Islet precursor cell (in vitro differentiated cells): Measurements from ENCODE around the gene CYTH3.

Experiments used
- DNase-seq: peaks from one replicate; pipeline ENCODE4 v3.0.0-alpha.2; 2018

Gene CYTH3

DNA sequence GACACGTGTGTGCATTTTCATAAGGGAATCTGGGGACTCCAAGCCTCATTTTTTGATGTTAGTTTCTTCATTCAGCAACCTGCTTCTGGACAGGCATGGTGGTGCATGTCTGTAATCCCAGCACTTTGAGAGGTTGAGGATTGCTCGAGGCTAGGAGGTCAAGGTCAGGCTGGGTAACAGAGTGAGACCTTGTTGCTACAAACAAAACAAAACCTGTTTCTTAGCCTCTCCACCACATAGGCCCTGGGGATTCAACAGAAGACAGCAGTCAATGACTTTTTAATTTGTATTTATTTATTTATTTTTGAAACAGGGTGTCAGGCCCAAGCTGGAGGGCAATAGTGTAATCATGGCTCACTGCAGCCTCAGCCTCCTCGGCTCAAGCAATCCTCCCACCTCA is 6.9 kb upstream of the CYTH3 start:
- DNase-seq = peak; percentile 46

GRCh38 chr7:6278749-6279310 is 6.4 kb upstream of the CYTH3 start:
- DNase-seq = peak; percentile 38

GRCh38 chr7:6277476-6277875 is 5.1 kb upstream of the CYTH3 start:
- no peak for DNase-seq

DNA sequence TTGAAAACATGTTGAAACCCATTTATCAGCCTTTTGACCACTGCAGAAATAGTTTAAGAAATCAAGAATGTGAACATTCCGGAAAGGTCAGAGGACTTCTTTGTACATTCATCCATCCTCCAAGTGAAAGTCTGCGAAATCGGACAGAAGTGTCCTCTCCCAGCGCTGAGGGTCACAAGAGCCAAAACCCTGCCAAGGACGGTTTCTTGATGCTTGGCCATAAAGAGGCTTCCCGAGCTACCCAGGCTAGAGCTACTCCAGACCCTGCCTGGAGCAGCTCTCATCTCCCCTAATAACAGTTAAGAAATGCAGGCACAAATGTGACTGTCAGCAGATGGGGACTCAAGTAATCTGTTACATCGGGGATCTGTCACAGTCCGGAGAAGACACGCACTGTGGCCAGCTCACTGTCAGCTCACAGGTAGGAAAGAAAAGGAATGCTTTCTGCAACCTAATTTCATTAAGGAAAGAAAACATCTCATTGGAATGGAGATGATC is 4.5 kb upstream of the CYTH3 start:
- DNase-seq = no peak

GRCh38 chr7:6274743-6275142 is 2.3 kb upstream of the CYTH3 start:
- no peak for DNase-seq

DNA sequence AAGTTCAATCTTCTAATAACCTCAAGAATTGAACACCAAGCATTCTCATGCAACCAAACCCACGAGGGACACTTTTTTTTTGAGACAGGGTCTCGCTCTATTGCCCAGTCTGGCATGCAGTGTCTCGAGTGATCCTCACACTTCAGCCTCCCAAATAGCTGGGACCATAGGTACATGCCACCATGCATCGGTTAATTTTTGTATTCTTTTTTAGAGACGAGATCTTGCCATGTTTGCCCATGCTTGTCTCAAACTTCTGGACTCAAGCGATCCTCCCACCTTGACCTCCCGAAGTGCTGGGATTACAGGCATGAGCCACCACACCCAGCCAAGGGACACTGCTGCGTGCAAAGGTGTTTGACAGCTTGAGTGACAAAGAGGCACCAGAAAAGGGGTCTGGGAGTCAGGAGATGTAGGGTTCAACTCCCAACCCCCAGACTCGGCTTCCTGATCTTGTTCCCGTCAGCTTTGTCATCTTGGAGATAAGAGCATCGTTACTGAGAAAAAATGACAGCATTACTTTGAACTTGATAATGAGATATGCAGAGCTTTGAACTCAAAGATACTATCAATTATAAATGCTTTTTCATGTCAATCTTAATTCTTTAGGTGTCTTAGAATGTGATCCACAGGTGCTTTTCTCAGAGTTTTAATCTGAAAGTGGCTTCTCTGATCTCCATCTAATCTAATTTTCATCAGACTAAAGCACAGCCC is 1.6 kb upstream of the CYTH3 start:
- DNase-seq = peak; percentile 15

DNA sequence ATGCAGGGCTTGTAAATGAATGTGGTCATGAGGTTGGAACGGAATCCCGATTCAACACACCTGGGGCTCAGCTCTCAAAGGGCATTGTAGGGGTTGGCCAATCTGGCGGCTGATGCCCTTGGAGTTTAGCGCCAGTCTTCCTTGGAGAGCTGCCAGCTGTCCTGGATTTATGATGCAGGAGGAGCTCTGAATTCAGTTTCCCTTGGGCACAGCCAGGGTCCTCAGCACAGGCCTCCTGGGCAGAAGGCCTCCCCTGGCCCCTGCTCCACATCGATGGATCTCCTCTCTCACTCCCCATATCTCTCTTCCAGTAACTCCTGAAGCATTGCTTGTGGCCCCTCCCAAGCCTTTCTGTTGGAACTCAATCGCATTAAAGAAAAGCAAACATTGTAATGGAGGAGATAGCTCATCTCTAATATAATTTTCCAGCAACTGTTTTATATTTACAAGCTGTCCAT is 985 bp upstream of the CYTH3 start:
- DNase-seq = peak; percentile 38

GRCh38 chr7:6271694-6272440 is 557 bp downstream of the CYTH3 start:
- peak; percentile 60 for DNase-seq

GRCh38 chr7:6271060-6271658 is 1.3 kb downstream of the CYTH3 start:
- peak; percentile 63 for DNase-seq

GRCh38 chr7:6269527-6269926 is 2.9 kb downstream of the CYTH3 start:
- no peak for DNase-seq

DNA sequence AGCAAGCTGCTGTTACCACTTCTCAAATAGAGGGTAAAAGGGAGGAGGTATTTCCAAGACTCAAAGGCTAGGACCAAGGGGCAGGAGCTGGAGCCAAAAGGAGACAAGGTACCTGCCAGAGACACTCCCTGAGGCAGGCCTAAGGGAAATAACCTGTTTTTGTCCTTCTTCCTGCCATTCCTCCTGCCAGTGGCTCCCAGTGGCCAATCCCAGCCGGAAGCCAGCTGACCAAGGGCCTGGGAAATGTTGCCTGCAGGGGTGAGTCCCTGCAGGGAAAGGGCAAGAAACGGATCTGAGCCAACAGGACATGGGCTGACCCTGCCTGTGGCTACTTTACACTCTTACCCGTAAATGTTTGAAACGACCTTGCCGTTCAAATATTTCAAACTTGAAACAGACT is 3.5 kb downstream of the CYTH3 start:
- peak; percentile 82 for DNase-seq

GRCh38 chr7:6268023-6268900 is 4.2 kb downstream of the CYTH3 start:
- no peak for DNase-seq

DNA sequence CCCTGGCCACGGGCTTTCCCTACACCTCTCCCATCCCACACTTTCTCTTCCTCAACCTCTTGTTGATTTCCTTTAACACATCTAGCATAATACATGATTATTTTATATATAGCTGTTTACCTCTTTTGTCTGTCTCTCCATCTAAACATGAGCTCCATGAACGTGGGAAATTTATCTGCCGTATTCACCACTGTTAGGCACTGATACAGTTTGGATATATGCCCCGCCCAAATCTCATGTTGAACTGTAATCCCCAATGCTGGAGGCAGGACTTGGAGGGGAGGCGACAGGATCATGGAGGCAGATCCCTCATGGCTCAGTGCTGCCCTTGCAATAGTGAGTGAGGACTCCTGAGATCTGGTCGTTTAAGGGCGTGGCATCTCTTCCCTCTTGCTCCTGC is 5.7 kb downstream of the CYTH3 start:
- no peak for DNase-seq

DNA sequence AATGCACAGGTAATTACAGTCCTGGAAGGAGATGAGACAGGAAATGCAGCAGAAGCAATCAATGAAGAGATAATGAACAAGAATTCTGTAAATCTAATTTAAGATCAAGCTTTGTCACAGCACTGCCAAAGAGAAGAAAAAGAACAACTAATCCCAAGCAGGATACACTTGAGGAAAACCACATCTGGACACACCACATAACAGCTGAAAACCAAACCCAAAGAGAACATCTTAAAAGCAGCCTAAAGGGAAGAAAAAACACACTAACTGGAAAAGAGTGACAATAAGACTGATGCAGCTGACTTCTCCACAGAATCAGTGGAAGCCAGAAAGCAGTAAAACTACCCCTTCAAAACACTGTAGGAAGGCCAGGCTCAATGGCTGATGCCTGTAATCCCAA is 10.2 kb downstream of the CYTH3 start:
- DNase-seq = no peak

DNA sequence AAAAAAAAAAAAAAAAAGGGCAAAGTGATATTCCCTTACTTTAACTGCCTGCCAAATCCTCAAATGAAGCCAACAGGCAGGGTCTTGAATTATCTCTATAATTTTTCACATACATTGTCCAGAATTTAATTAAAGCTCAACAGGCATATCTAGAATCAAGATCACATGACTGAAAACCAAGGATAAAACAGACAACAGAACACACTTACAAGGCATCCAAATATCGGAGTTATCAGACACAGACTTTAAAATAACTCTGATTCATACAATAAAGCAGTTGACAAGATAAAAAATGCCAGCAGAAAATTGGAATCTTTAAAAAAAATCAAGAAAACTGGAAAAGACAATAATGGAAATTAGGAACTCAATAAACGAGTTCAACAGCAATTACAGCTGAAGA is 10.7 kb downstream of the CYTH3 start:
- DNase-seq = no peak

- no peak for DNase-seq
Observed at GRCh38 chr7:6260291-6261187, 11.9 kb downstream of the CYTH3 start.

DNA sequence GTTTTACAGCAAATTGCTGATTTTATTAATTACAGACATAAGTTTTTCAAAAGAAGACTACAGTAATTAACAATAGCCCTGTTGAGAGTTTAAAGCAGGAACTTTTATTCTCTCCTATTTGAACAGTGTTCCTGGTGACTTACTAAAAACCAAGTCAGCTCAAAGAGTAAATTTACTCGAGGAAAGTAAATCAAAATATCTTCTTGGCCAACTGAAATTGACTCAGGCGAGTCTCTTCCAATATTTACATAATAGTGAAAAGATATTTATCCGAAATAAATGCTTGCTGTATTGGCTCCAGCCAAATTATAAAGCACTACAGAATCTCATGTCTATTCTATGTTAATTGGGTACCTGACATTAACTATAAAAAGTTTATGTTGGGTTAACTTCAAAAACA is 13.2 kb downstream of the CYTH3 start:
- DNase-seq = no peak

- DNase-seq = no peak
Observed at GRCh38 chr7:6258440-6259182, 13.8 kb downstream of the CYTH3 start.

DNA sequence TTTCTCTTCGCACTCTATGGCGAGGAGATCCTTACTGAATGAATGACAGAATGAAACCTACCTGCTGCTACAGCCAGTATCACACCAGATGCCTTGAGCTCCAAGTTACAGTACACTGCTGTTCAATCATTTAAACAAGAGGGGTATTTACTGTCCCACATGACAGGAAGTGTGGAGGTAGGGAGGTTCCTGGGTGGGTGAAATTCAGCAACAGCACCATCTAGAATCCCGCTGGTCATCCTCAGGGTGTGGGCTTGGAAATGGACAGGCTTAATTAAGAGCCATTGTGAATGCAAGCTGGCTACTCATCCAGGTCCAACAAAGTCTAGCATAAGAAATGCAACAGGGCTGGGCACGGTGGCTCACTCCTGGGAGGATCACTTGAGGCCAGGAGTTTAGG is 14.7 kb downstream of the CYTH3 start:
- DNase-seq = no peak

DNA sequence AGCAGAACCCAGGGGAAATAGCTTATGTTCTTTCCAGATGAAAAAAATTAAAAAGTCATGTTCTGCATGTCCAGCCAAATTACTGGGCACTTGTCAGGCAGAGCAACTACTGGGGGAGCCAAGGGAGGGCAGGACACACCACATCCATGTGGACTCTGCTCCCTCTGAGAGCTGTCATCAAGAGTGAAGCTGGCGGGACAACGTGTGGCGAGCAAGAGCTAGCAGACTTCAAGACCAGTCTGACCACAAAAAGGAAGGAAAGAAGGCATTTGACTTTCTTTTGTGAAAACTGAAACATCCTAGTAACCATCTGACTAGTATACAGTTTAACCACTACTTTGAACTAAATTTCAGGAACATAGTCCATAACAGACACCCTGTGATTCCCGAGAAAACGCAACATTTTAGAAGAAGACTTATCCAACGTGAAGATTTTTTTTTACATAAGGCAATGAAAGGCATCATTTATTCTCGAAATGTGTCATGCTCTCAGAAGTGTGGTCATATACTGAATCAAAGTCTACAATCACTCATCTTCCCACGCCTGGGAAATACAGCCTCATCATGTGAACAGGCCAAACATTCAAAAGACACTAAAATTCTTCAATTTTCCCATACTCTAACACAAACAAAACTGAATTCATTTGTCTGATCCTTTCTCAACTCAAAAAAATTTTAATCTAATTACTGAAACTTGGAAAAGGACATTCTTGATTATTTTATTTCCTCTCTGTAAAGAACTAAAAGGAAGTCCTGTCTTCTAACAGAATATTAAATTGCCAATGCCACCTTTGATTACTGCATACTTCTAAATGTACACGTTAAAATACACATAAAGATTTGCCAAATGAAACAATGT is 15.5 kb downstream of the CYTH3 start:
- DNase-seq = no peak
